Glutamatergic neuron (in vitro differentiated cells): Measurements from ENCODE around the gene LITAF. TPM values are rescaled to one million over a fixed set of nuclear protein-coding genes. Genes with fewer than 3 reads are reported as not detected.

Experiments used
- DNase-seq: peaks from one replicate; pipeline ENCODE4 v3.0.0; 2022
- H3K27ac Mint-ChIP-seq: one replicate; pipeline ENCODE4 v1.8.0; 2020; ENCODE audit warnings: mild to moderate bottlenecking, mixed read lengths, inconsistent platforms; ENCODE audit not compliant: unreplicated experiment
- H3K27me3 Mint-ChIP-seq: one replicate; pipeline ENCODE4 v1.8.0; 2020; ENCODE audit warnings: mild to moderate bottlenecking, moderate library complexity, mixed read lengths, inconsistent platforms; ENCODE audit not compliant: unreplicated experiment
- H3K36me3 Mint-ChIP-seq: one replicate; pipeline ENCODE4 v1.8.0; 2020; ENCODE audit warnings: mild to moderate bottlenecking, mixed read lengths, inconsistent platforms; ENCODE audit not compliant: unreplicated experiment
- H3K4me1 Mint-ChIP-seq: one replicate; pipeline ENCODE4 v1.8.0; 2020; ENCODE audit warnings: mild to moderate bottlenecking, low read depth, mixed read lengths, inconsistent platforms; ENCODE audit not compliant: unreplicated experiment
- H3K4me3 Mint-ChIP-seq: one replicate; pipeline ENCODE4 v1.8.0; 2020; ENCODE audit warnings: mild to moderate bottlenecking, mixed read lengths, inconsistent platforms; ENCODE audit not compliant: unreplicated experiment
- H3K9me3 Mint-ChIP-seq: one replicate; pipeline ENCODE4 v1.8.0; 2020; ENCODE audit warnings: mild to moderate bottlenecking, moderate library complexity, mixed read lengths, inconsistent platforms; ENCODE audit not compliant: unreplicated experiment
- total RNA-seq: library from RNA; stranded (reverse); fragmentation: NEBNext Ultra II Directional; extraction: Animal tissue kit (Norgen Biotek cat#: 25700); gene quantifications from one replicate; pipeline ENCODE4 v1.2.1, GENCODE V29; 2021; ENCODE audit not compliant: unreplicated experiment
- TF ChIP-seq, protein P1 (sequence below): fragments of 200-600 bp; sonication (generic); IDR thresholded peaks from one replicate; pipeline ENCODE4 v1.5.0; 2021; ENCODE audit not compliant: partially characterized antibody, unreplicated experiment

The LITAF gene
- total RNA-seq, 1 donor from 2014 or later, result 29.2 TPM

GRCh38 chr16:11601911-11602310, 15.2 kb upstream of the LITAF start:
- peaks cover 4% of the 10 kb centered on the region for H3K9me3 Mint-ChIP-seq
- H3K27me3 Mint-ChIP-seq, result peaks cover 3% of the 10 kb centered on the region
- no peak overlapping the region for H3K4me3 Mint-ChIP-seq
- no peak overlapping the region for H3K27ac Mint-ChIP-seq
- peaks cover 3% of the 10 kb centered on the region for H3K4me1 Mint-ChIP-seq
- TF ChIP-seq, protein P1, sequence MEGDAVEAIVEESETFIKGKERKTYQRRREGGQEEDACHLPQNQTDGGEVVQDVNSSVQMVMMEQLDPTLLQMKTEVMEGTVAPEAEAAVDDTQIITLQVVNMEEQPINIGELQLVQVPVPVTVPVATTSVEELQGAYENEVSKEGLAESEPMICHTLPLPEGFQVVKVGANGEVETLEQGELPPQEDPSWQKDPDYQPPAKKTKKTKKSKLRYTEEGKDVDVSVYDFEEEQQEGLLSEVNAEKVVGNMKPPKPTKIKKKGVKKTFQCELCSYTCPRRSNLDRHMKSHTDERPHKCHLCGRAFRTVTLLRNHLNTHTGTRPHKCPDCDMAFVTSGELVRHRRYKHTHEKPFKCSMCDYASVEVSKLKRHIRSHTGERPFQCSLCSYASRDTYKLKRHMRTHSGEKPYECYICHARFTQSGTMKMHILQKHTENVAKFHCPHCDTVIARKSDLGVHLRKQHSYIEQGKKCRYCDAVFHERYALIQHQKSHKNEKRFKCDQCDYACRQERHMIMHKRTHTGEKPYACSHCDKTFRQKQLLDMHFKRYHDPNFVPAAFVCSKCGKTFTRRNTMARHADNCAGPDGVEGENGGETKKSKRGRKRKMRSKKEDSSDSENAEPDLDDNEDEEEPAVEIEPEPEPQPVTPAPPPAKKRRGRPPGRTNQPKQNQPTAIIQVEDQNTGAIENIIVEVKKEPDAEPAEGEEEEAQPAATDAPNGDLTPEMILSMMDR, result no peak
- no peaks in the 10 kb centered on the region for H3K36me3 Mint-ChIP-seq
- DNase-seq, result no peak

DNA sequence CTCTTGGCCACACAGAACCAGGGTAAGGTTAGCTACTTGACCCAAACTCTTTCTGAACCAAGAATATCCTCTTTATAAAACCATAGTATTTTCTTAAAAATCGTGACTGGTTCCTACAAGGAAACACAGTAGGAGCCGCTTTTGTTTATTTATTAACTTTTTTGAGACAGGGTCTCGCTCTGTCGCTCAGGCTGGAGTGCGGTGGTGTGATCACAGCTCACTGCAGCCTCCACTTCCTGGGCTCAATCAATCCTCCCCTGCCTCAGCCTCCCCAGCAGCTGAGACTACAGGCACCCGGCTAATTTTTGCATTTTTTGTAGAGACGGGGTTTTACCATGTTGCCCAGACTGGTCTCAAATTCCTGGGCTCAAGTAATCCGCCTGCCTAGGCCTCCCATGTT, 14.7 kb upstream of the LITAF start:
- Mint-ChIP-seq H3K27me3 (peaks cover 3% of the 10 kb centered on the region), H3K9me3 (peaks cover 4% of the 10 kb centered on the region), H3K4me1 (peaks cover 3% of the 10 kb centered on the region), H3K4me3 (no peak overlapping the region), H3K27ac (no peak overlapping the region), H3K36me3 (no peaks in the 10 kb centered on the region)
- TF ChIP-seq, protein P1, result no peak
- DNase-seq, result no peak

DNA sequence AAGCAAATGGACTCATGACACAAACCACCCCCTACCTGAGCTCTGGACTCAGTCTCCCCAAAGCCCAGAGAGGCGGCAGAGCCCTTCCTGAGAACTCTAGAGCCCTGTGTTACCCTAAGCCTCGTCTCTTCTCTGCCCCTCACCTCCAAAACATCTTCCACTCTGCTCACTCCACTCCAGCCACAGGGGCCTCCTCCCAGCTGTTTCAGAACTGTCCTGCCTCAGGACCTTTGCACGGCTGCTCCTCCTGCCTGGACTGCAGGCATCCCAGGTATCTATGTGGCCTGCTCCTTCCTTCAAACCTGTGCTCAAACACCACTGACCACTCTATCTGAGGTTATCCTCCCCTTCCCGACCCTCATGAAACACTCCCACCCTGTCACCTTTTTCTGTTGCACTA, 12.9 kb upstream of the LITAF start:
- Mint-ChIP-seq H3K4me3 (no peak overlapping the region), H3K4me1 (no peaks in the 10 kb centered on the region), H3K27ac (no peak overlapping the region), H3K27me3 (peaks cover 3% of the 10 kb centered on the region), H3K36me3 (no peaks in the 10 kb centered on the region), H3K9me3 (peaks cover 4% of the 10 kb centered on the region)
- DNase-seq, result no peak
- TF ChIP-seq, protein P1, result no peak

GRCh38 chr16:11597235-11598095, 10.7 kb upstream of the LITAF start:
- peaks cover 5% of the 10 kb centered on the region for H3K9me3 Mint-ChIP-seq
- H3K27me3 Mint-ChIP-seq, result peaks cover 3% of the 10 kb centered on the region
- H3K27ac Mint-ChIP-seq, result no peak overlapping the region
- TF ChIP-seq, protein P1, result no peak
- no peak overlapping the region for H3K4me3 Mint-ChIP-seq
- H3K4me1 Mint-ChIP-seq, result no peaks in the 10 kb centered on the region
- no peaks in the 10 kb centered on the region for H3K36me3 Mint-ChIP-seq
- DNase-seq, result no peak

- peaks cover 3% of the 10 kb centered on the region for H3K27me3 Mint-ChIP-seq
- H3K27ac Mint-ChIP-seq, result no peak overlapping the region
- no peaks in the 10 kb centered on the region for H3K36me3 Mint-ChIP-seq
Measured at GRCh38 chr16:11596572-11597226, 10.0 kb upstream of the LITAF start.

More at GRCh38 chr16:11596572-11597226, 10.0 kb upstream of the LITAF start:
- H3K9me3 Mint-ChIP-seq, result peaks cover 5% of the 10 kb centered on the region
- no peaks in the 10 kb centered on the region for H3K4me1 Mint-ChIP-seq
- no peak overlapping the region for H3K4me3 Mint-ChIP-seq
- TF ChIP-seq, protein P1, result no peak
- no peak for DNase-seq
